NCI-H1105 treated with DMSO at 0.1 percent for 48 hours (cell line): Measurements from ENCODE around the gene TMEM117.

Source experiments
- DNase-seq: peaks from one replicate; lab custom pipeline; 2025; lab: John Stamatoyannopoulos, UW

Gene TMEM117

GRCh38 chr12:44379831-44380230 lies 544.0 kb downstream of the TMEM117 start:
- DNase-seq: no peak

DNA sequence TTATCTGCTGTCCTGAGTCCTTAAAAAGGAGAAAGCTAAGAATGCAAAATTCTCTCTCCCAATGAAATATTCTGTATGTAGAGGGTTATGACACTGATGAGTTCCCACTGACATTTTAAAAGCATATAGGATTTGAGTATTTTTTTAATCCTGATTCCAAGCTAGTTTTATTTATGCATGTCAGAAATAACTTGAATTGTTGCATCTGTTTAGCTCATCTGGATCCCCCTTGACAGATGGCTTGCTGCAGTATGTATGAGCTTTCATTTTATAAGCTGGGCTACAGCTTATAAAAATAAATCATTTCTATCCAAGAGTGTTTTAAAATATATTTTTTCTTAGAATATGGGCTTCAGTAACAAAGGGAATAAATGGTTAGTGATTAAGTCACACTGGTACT lies 545.0 kb downstream of the TMEM117 start:
- DNase-seq: no peak

GRCh38 chr12:44381341-44381740 lies 545.5 kb downstream of the TMEM117 start:
- no peak for DNase-seq

DNA sequence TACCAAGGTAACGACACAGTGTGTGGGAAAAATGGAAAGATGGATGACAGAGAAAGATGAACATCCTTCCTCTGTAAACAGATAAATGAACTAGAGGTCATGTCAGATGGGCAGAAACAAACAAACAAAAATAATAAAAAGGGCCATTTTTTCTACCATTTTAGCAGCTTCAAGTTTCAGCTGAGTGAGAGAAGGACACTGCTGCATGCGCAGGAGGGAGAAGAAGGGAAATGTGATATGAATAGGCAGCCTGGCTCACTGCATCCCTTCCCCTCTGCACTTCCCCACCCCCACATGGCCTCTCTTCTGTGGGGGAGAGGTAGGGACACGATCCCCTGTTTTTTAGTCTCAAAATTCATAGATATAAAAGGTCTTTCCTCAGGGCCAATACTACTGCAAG lies 548.3 kb downstream of the TMEM117 start:
- no peak for DNase-seq

GRCh38 chr12:44385964-44386363 lies 550.1 kb downstream of the TMEM117 start:
- no peak for DNase-seq

- DNase-seq: peak; percentile 75
Observed at GRCh38 chr12:44387581-44387980, 551.7 kb downstream of the TMEM117 start.

DNA sequence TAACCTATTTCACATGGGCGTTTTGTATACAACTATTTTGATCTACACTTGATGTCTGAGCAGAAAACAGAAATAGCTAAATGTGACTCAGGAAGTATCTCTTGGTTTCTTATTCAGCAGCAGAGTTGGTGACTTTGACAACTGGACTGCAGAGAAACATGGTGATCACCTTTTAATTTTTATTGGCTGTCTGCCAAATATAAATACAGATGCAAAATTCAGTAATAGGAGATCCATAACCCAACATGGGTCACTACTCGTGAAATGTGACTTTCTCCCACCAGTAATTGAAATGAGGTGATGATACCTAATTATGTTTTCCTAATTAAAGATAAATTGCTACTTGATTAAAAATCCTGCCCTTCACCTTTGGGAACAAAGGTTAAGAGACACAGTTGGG lies 553.2 kb downstream of the TMEM117 start:
- peak; percentile 75 for DNase-seq

DNA sequence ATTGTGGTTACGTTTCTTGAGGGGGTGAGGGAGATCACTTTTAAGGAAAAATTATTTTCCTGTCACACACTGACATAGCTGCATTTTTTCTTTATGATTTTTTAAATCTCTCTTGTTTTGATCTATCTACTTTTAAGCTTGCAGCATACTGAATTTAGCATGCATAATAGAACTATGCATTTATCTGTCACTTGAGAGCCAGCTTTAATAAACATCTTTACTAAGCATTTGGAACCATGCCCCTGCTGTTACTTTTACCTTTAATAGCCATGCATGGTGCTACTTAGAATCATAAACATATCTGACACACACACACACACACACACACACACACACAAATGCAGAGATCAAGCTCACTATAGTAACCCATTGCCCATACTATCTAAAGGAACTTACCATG lies 554.0 kb downstream of the TMEM117 start:
- DNase-seq: peak; percentile 89

GRCh38 chr12:44397631-44398030 lies 561.8 kb downstream of the TMEM117 start:
- DNase-seq: peak; percentile 37

DNA sequence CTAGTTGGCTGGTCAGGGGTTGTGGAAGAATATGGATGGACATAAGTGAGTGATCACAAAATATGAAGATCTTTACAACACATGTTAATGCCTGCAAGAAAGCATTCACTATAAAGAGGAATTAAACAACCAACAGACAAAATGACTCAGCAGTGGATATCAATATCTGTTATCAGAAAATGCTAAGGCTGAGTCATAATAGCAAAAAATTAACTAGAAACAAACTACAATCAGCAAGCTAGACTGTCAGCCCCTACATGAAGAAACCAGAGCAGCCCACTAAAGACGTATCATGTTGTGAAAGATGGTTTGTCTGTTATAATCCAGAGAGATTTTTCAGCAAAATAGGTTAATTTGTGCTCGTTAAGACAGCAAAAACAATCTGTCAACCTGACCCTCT lies 567.3 kb downstream of the TMEM117 start:
- no peak for DNase-seq

- DNase-seq: no peak
Observed at GRCh38 chr12:44405297-44405696, 569.4 kb downstream of the TMEM117 start.

DNA sequence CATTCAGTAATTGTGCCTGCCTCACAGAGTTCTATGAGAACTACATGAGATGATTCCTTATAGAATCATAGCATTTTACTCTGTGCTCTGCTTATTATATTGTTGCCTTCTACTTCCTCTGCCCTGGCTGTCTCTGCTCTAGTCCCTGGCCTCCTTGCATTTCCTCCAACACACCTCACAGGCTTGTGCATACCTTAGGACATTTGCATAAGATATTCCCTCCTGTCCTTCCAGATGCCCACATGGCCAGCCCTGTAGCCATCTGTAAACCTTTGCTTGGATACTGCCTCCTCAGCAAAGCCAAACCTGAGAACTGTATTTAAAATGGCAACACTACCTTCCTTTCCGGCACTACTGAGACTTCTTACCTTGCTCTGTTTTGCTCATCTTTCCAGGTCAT lies 586.7 kb downstream of the TMEM117 start:
- no peak for DNase-seq

GRCh38 chr12:44428825-44429224 lies 592.9 kb downstream of the TMEM117 start:
- DNase-seq: no peak

- DNase-seq: no peak
Observed at GRCh38 chr12:44431647-44432343, 595.9 kb downstream of the TMEM117 start.

DNA sequence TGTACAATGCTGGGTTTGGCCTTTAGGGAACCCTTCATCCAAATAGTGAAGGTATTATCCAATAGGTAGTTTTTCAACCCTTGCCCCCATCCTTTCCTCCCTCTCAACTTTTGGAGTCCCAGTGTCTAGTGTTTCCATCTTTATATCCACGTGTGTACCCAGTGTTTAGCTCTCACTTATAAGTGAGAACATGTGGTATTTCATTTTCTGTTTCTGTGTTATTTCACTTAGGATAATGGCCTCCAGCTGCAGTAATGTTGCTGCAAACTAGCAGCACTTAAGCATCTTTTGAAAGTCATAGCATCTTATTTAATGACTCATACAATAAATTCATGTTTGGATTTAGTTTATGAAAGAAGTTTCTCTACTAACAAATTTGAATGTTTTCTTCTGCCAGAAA lies 597.8 kb downstream of the TMEM117 start:
- no peak for DNase-seq

DNA sequence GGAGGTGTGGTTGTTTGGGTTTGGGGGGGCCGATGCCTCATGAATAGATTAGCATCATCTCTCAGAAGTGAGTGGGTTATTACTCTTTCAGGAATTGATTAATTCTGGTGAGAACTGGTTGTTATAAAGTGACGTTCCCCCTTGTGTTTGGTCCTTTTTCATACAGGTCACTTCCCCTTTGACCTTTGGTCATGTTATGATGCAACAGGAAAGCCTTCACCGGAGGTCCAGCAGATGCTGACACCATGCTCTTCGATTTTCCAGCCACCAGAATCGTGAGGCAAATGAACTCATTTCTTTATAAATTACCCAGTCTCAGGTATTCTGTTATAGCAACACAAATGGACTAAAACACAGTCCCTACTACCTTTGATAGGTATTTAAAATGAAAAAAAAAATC lies 600.9 kb downstream of the TMEM117 start:
- no peak for DNase-seq
